ENCODE data around the gene FARP1. TPM values are rescaled to one million over a fixed set of nuclear protein-coding genes. Genes with fewer than 3 reads are reported as not detected.

FARP1 gene
- polyA plus RNA-seq, 1 of the 3 experiments (the other 2 are of a cell fraction) = 12.0 TPM

GRCh38 chr13:98313922-98314292 lies 171.0 kb downstream of the FARP1 start:
- Histone ChIP-seq H3K79me2 (ENCODE audit: insufficient read depth) (no peaks in the 10 kb centered on the region; the same call in 1 of the 2 replicates), H3K27ac (ENCODE audit: low read depth in 2 of 2, low read length in 1 of 2) (no peak overlapping the region), H2AFZ (ENCODE audit: low read depth) (no peak overlapping the region), H3K36me3 (replicated peaks in 1 of 2; ENCODE audit: control insufficient read depth in 1 of 2, insufficient read depth in 2 of 2, low read length in 1 of 2) (no peaks in the 10 kb centered on the region), H3K4me2 (no peak overlapping the region), H3K27me3 (ENCODE audit: insufficient read depth) (no peaks in the 10 kb centered on the region), H4K20me1 (ENCODE audit: insufficient read depth) (no peaks in the 10 kb centered on the region), H3K9ac (no peak overlapping the region), H3K9me3 (no peaks in the 10 kb centered on the region), H3K9me2 (no peaks in the 10 kb centered on the region), H3K4me1 (ENCODE audit: control insufficient read depth in 1 of 2, insufficient read depth in 2 of 2, low read depth in 1 of 2, low read length in 1 of 2) (peaks cover 0 to 8% of the 10 kb centered on the region in 2 experiments; a peak in 2 of 4 replicates), H3K4me3 (ENCODE audit: low read depth in 2 of 2, low read length in 1 of 2) (no peak overlapping the region), H3F3A (replicated peaks; ENCODE audit: insufficient read depth) (no peaks in the 10 kb centered on the region)
- ChIA-PET CTCF (no interaction called here), POLR2A (no interaction called here)
- TF ChIP-seq CTCF (IDR thresholded peaks at IDR 0.05) = no peak
- no peak for TF ChIP-seq USF2 (IDR thresholded peaks at IDR 0.05; ENCODE audit: borderline replicate concordance, low read depth, low read length)
- TF ChIP-seq CHD2 (IDR thresholded peaks at IDR 0.05; ENCODE audit: low read length, partially characterized antibody) = no peak
- no peak for TF ChIP-seq EP300 (IDR thresholded peaks at IDR 0.05; ENCODE audit: borderline replicate concordance in 1 of 2, low read depth in 1 of 2, low read length in 1 of 2)
- no peak for TF ChIP-seq USF1 (IDR thresholded peaks at IDR 0.05; ENCODE audit: borderline replicate concordance, low read depth)
- no peak for TF ChIP-seq MXI1 (IDR thresholded peaks at IDR 0.05; ENCODE audit: low read depth, low read length)
- TF ChIP-seq FOXM1 (IDR thresholded peaks at IDR 0.05; ENCODE audit: low read depth) = no peak
- TF ChIP-seq IRF3 (IDR thresholded peaks at IDR 0.05; ENCODE audit: low read depth, low read length) = no peak
- TF ChIP-seq GATA2 (CRISPR knock-in tag; IDR thresholded peaks at IDR 0.05) = no peak
- no peak for TF ChIP-seq RXRA (IDR thresholded peaks at IDR 0.05; ENCODE audit: borderline replicate concordance, low read depth)
- TF ChIP-seq TCF12 (IDR thresholded peaks at IDR 0.05) = no peak
- TF ChIP-seq FOXJ3 (CRISPR knock-in tag; IDR thresholded peaks at IDR 0.05) = no peak
- no peak for TF ChIP-seq SIN3A (IDR thresholded peaks at IDR 0.05; ENCODE audit: borderline replicate concordance, low read depth, low read length)
- no peak for TF ChIP-seq JUND (IDR thresholded peaks at IDR 0.05)
- no peak for TF ChIP-seq ELF1 (IDR thresholded peaks at IDR 0.05)
- peak; percentile 20 for DNase-seq
- 100% methylated on average over 6 of the region's 6 CpGs for WGBS (ENCODE audit: low lambda C conversion rate)
